CD4-positive, alpha-beta T cell (primary cell): Measurements from ENCODE around the gene ATXN1. TPM values are rescaled to one million over a fixed set of nuclear protein-coding genes. Genes with fewer than 3 reads are reported as not detected.
A peak's percentile ranks its signal among the peaks of the same experiment; 100 is the strongest.

ENCODE experiments used
- ATAC-seq: fragments of 200-7000 bp; cut with Tn5 transposase; one replicate; pipeline ENCODE4 v1.10.0; 2022; ENCODE audit warnings: mild to moderate bottlenecking; ENCODE audit not compliant: poor library complexity
- CTCF ChIA-PET: fragments of 350-600 bp; sonication (Branson Sonifier 250); formaldehyde crosslinking; loops from one replicate; lab custom pipeline; 2021; ENCODE audit warnings: antibody characterized with exemption, inconsistent platforms; lab: Charles Lee
- POLR2A ChIA-PET: fragments of 350-600 bp; sonication (Branson Sonifier 250); formaldehyde crosslinking; loops from one replicate; lab custom pipeline; 2021; ENCODE audit warnings: antibody characterized with exemption, inconsistent platforms; lab: Charles Lee
- DNase-seq, 14 experiments: peaks; one replicate each; pipeline ENCODE4 v3.0.0-alpha.2; 2013 to 2020; ENCODE audit warnings: mixed read lengths in 2 of 14
- H3K27ac ChIP-seq, 2 donors: one replicate each; pipeline versions ENCODE4 v1.5.1 to v1.7.0; 2013; ENCODE audit warnings: low read length in 2 of 2, low read depth in 1 of 2, mild to moderate bottlenecking in 1 of 2
- H3K27me3 ChIP-seq, 2 experiments: 1 replicate in 1 of 2; 2 replicates in 1 of 2; pipeline versions ENCODE4 v1.6.1 to v1.7.0; 2013; ENCODE audit warnings: low read length in 2 of 2, control low read depth in 1 of 2, mild to moderate bottlenecking in 1 of 2, moderate library complexity in 1 of 2; ENCODE audit not compliant: insufficient read depth in 2 of 2, control insufficient read depth in 1 of 2
- H3K36me3 ChIP-seq: one replicate; pipeline ENCODE4 v1.6.1; 2013; ENCODE audit warnings: low read length, control low read depth; ENCODE audit not compliant: insufficient read depth
- H3K4me1 ChIP-seq: one replicate; pipeline ENCODE4 v1.6.1; 2013; ENCODE audit warnings: low read length, control low read depth; ENCODE audit not compliant: insufficient read depth
- H3K4me3 ChIP-seq: one replicate; pipeline ENCODE4 v1.5.1; 2013; ENCODE audit warnings: mild to moderate bottlenecking, low read length, moderate library complexity
- H3K9me3 ChIP-seq, 2 experiments: 1 replicate in 1 of 2; 2 replicates in 1 of 2; pipeline versions ENCODE4 v1.6.1 to v1.7.0; 2013; ENCODE audit warnings: low read length in 2 of 2, mild to moderate bottlenecking in 2 of 2, control low read depth in 1 of 2, moderate library complexity in 1 of 2; ENCODE audit not compliant: control insufficient read depth in 1 of 2, insufficient read depth in 1 of 2
- H3K27ac Mint-ChIP-seq: one replicate; pipeline ENCODE4 v1.8.0; 2020; ENCODE audit warnings: mixed read lengths
- H3K27me3 Mint-ChIP-seq: one replicate; pipeline ENCODE4 v1.8.0; 2021; ENCODE audit warnings: mixed read lengths
- H3K36me3 Mint-ChIP-seq: one replicate; pipeline ENCODE4 v1.8.0; 2021; ENCODE audit warnings: low read depth, mixed read lengths
- H3K4me1 Mint-ChIP-seq: one replicate; pipeline ENCODE4 v1.8.0; 2021; ENCODE audit warnings: low read depth, mixed read lengths
- H3K4me3 Mint-ChIP-seq: one replicate; pipeline ENCODE4 v1.8.0; 2020; ENCODE audit warnings: mild to moderate bottlenecking, mixed read lengths
- H3K9me3 Mint-ChIP-seq: one replicate; pipeline ENCODE4 v1.8.0; 2020; ENCODE audit warnings: mixed read lengths
- CTCF ChIP-seq: fragments of 200-600 bp; IDR thresholded peaks from one replicate; pipeline ENCODE4 v1.8.0; 2022; ENCODE audit warnings: antibody characterized with exemption, mild to moderate bottlenecking
- intact Hi-C, 2 experiments: fragments of 100-400 bp; cut with DNase I in 1 of 2; cut with micrococcal nuclease in 1 of 2; formaldehyde crosslinking; loops; one replicate each; pipeline versions ENCODE4 v1.15.1 to v1.9.0; 2023 to 2025; cut with DNase I, micrococcal nuclease
- polyA plus RNA-seq, 2 donors: library from polyadenylated mRNA; unstranded; fragments of 120-200 nt; gene quantifications; one replicate each; pipeline ENCODE4 v1.2.1, GENCODE V29; 2013
- total RNA-seq, 174 experiments: library from RNA in 2 of 174; stranded (reverse) in 2 of 174; gene quantifications; one replicate each; pipeline ENCODE4 v1.2.3 and lab custom pipeline; 2021 to 2026

Gene ATXN1
- total RNA-seq, result 10 to 100 TPM; 74.2 to 76.7 TPM
- polyA plus RNA-seq (2013, experiment 1 of 2), result 22.2 TPM
- 28.3 TPM for polyA plus RNA-seq (2013, experiment 2 of 2)
- 27.9 to 643 (median 141) reads per million in 172 experiments for total RNA-seq (lab: John Stamatoyannopoulos, UW)

- Mint-ChIP-seq H3K27me3 (peaks cover 4% of the 10 kb centered on the region), H3K4me1 (peaks cover 65% of the 10 kb centered on the region), H3K4me3 (peak within 1 kb of the TSS; percentile 99), H3K27ac (peak within 1 kb of the TSS; percentile 98), H3K36me3 (peaks cover 35% of the 10 kb centered on the region), H3K9me3 (no peaks in the 10 kb centered on the region)
- Histone ChIP-seq H3K4me3 (peak within 1 kb of the TSS; percentile 72), H3K27ac (peak within 1 kb of the TSS; percentile 97 to 98), H3K27me3 (no peaks in the 10 kb centered on the region), H3K36me3 (no peaks in the 10 kb centered on the region), H3K4me1 (peaks cover 23% of the 10 kb centered on the region), H3K9me3 (no peaks in the 10 kb centered on the region)
- ChIA-PET CTCF (interaction anchor here (0.6 to 3.1 kb wide), 21 partner anchors 10 to 630 kb away, joined by 3 to 18 read pairs (median 4); no protein-coding TSS in a partner anchor), POLR2A (interaction anchor here (0.8 to 4.1 kb wide), 25 partner anchors 10 to 946 kb away, joined by 3 to 33 read pairs (median 8); partner anchors contain the start of genes FAM8A1, MYLIP and NUP153)
- TF ChIP-seq CTCF, result no peak
- intact Hi-C loops, result loop anchor here (1.0 to 10.0 kb wide), 13 partner anchors 9 to 1504 kb away; partner anchors contain the start of genes NUP153 (in 2 of the 2), DEK (in 1 of the 2), KDM1B (in 1 of the 2) and TPMT (in 1 of the 2)
- ATAC-seq, result peak; percentile 35
- DNase-seq, result peak in 12 of 14 experiments; percentile 34 to 74 (median 46)
These were observed at the start of gene ATXN1 for GRCh38 chr6:16760516-16761470. TSS of gene ATXN1 (minus strand) at chr6:16761460.

- Mint-ChIP-seq H3K27me3 (no peaks in the 10 kb centered on the region), H3K27ac (no peak overlapping the region), H3K4me1 (no peaks in the 10 kb centered on the region), H3K4me3 (no peak overlapping the region), H3K36me3 (no peaks in the 10 kb centered on the region), H3K9me3 (peaks cover 21% of the 10 kb centered on the region)
- no peak overlapping the region for H3K27ac ChIP-seq
- CTCF ChIA-PET, result no interaction called here
- no peaks in the 10 kb centered on the region for H3K27me3 ChIP-seq
- intact Hi-C loops, result no loop called here
- no peaks in the 10 kb centered on the region for H3K4me1 ChIP-seq
- peaks cover 0 to 18% of the 10 kb centered on the region in 2 experiments for H3K9me3 ChIP-seq
- DNase-seq (no peak), ATAC-seq (no peak)
- POLR2A ChIA-PET, result interaction anchor here (0.7 kb wide), 1 partner anchor 29 kb away, joined by 3 read pairs; no protein-coding TSS in a partner anchor
- no peak overlapping the region for H3K4me3 ChIP-seq
- no peak for TF ChIP-seq CTCF
- H3K36me3 ChIP-seq, result no peaks in the 10 kb centered on the region
These were observed 49.2 kb upstream of the ATXN1 start for GRCh38 chr6:16810411-16810810.

- Histone ChIP-seq H3K4me3 (no peak overlapping the region), H3K27ac (no peak overlapping the region), H3K9me3 (peaks cover 0 to 18% of the 10 kb centered on the region in 2 experiments), H3K36me3 (no peaks in the 10 kb centered on the region), H3K27me3 (no peaks in the 10 kb centered on the region), H3K4me1 (no peaks in the 10 kb centered on the region)
- DNase-seq (no peak), ATAC-seq (no peak)
- no peak for TF ChIP-seq CTCF
- Mint-ChIP-seq H3K4me1 (no peaks in the 10 kb centered on the region), H3K36me3 (no peaks in the 10 kb centered on the region), H3K27me3 (no peaks in the 10 kb centered on the region), H3K4me3 (no peak overlapping the region), H3K9me3 (peaks cover 21% of the 10 kb centered on the region), H3K27ac (no peak overlapping the region)
- POLR2A ChIA-PET, result interaction anchor here (0.7 kb wide), 1 partner anchor 29 kb away, joined by 3 read pairs; no protein-coding TSS in a partner anchor
- CTCF ChIA-PET, result no interaction called here
- intact Hi-C loops, result no loop called here
These were observed 48.6 kb upstream of the ATXN1 start for GRCh38 chr6:16809753-16810358.
